ENCODE results near the gene ZBTB38.

GRCh38 chr3:141352262-141352984, 15.9 kb upstream of the ZBTB38 start:
- TF ChIP-seq CTCF (conservative IDR thresholded peaks at IDR 0.05), result no peak
- TF ChIP-seq ZFX (IDR thresholded peaks at IDR 0.05), result no peak
